Urinary bladder (tissue), 2 donors: ENCODE results near the gene SPSB4. TPM values are rescaled to one million over a fixed set of nuclear protein-coding genes. Genes with fewer than 3 reads are reported as not detected.

Experiments used
- polyA plus RNA-seq: library from polyadenylated mRNA; stranded (reverse); fragments of 200-250 nt; gene quantifications from one replicate; pipeline ENCODE4 v1.2.3, GENCODE V29; 2013
- total RNA-seq: library from RNA; depleted of rRNA; stranded (reverse); fragments of >200 nt; gene quantifications from one replicate; pipeline ENCODE4 v1.2.3, GENCODE V29; 2014
- donor health status: healthy.

SPSB4 gene
- total and polyA plus RNA-seq, 2 donors: 0.29 to 5.6 TPM

Other genes starting within 250 kb of the SPSB4 start
- 251 TPM for gene SLC25A36, start 109.5 kb upstream of the SPSB4 start, total RNA-seq
- gene SLC25A36, start 109.5 kb upstream of the SPSB4 start, polyA plus RNA-seq: 34.2 TPM
- gene PXYLP1, start 180.5 kb downstream of the SPSB4 start, total RNA-seq: 32.6 TPM
- 6.2 TPM for gene PXYLP1, start 180.5 kb downstream of the SPSB4 start, polyA plus RNA-seq